HG03060 (cell line): ENCODE results near the gene SAXO1.
"Not testable (repeated sequence)": the region's sequence is repeated elsewhere in the genome, so short reads cannot be mapped to it uniquely, and the experiment has no call there.

Experiments
- ATAC-seq: cut with Tn5 transposase; IDR thresholded peaks from one replicate; pipeline ENCODE4 v1.9.1; 2021; ENCODE audit warnings: low read depth, moderate number of reproducible peaks; ENCODE audit not compliant: unreplicated experiment

SAXO1 gene

DNA sequence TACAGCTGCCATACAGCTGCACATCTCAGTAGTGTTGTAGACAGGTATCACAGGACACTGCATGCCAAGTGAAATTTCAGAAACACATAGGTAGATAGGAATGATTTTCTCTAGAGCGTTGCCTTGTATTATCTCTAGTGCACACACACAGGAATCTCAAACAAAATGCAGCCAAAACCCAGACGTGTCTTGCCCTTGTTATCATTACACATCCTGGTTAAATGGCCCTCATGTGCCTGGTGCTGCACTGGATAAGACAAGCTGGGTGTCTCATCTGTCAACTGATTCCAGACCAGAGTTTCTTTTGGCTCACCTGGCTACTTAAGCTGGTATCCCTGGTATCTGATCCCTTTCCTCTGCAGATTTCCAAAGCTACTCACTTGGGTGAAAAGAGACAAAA, 59.7 kb downstream of the SAXO1 start:
- no peak for ATAC-seq

GRCh38 chr9:18972675-18973074, 60.3 kb downstream of the SAXO1 start:
- no peak for ATAC-seq

DNA sequence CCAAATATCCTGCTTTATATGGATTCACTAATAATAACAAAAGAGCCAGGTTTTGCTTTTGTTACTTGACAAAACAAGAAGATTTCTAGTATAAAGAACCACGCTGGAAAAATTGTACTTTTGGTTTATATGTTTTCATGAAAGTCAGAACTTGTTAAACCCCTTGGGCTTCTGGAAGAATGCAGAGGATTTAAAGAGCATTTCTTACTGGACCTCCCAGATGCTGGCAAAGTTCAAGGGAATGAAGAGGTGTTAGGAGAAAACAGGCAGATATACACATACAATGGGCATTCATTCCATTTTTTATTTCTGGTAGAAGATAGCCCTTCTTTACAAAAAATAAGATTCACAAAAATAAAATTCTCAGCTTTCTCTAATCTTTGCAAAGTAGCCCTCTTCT, 61.1 kb downstream of the SAXO1 start:
- ATAC-seq: no peak

DNA sequence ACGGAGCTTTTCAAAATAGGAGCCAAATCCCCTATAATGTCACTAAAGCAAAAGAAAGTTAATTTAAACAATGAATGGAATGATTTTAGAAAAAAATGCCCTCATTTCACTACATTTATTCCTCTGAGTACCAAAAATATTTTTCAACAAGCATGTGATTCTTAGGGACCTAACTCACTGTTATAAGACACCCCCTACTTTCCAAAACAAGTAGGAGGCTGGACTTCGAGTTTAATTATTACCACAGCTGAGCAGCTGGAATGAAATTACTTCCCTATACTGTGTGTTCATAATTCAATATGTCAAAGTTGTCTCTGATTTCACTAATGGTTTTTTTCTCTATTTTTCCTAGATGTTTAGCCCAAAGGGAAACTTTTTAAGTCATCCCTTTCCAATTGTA, 61.6 kb downstream of the SAXO1 start:
- no peak for ATAC-seq

GRCh38 chr9:18970393-18970792, 62.6 kb downstream of the SAXO1 start:
- ATAC-seq: no peak

DNA sequence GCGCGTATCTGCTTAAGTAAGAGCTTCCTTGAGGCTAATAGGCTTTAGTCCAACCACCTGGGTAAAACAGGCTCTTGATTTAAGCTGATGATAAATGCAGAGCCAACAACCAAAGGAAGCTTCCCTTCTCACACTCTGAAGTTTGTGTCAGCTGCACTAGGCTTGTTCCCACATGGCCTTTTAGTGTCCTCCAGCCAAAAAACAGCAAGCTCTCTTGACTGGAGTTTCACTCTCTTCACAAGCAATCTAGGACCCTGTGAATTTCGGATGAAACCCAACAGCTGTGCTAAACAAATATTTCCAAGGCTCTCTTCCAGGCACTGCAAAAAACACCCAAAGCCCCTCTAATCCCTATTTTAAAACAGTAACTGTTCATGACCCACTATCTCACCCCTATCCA, 63.9 kb downstream of the SAXO1 start:
- ATAC-seq: no peak

DNA sequence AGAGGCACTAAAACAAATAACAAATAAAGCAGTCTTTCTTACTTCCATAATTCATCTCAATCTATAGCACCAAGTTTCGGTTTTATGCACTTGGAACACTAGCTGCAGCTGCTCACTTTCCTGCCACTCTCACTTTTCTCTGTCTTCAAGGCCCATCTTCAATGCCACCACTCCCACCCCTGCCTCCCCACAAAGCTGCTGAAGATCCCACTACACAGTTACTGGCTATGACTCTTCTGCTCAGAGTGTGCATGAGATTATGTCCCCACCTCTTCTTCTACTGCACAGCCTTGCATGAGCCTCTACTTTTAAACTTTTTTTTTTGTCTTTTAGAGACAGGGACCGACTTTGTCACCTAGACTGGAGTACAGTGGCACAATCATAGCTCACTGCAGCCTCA, 77.4 kb downstream of the SAXO1 start:
- no peak for ATAC-seq

DNA sequence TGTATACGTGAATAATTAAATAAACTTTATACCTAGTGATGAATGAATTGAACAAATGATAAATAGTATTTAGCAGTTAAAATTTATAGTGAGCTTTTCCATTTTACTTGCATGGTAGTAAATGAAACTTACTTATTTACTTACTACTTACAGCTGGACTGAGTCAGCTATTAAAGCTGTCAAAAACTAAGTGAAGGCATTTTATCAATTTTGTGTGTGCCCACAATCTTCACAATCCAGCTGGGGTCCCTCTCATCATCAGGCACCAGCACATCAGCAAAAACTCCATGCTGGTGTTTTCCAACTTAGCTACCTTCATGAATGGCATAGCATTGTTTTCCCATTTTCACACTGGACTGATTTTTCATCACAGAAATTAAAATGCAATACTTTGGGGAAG, 81.1 kb downstream of the SAXO1 start:
- ATAC-seq: no peak

DNA sequence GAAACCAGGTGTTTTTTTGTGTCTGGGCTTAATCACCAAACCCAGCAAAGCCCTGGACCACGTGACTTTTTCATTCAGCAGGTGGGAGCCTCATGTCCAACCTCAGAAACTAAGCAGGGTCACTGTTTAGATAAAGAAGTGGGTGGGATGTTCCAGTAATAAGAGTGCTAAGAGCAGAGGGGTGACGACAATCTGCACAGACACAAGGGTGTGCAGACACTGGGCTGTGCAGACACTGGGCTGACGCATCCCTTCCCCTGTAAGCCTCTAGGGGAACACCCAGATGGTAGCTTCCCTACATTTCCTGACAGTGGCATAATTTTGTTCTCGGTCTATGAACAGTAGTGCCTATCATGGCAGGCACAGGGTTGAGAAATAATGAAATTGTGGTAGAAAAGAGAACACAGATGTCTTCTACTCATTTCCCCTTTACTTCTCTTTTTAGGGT, 85.1 kb downstream of the SAXO1 start:
- no peak for ATAC-seq

DNA sequence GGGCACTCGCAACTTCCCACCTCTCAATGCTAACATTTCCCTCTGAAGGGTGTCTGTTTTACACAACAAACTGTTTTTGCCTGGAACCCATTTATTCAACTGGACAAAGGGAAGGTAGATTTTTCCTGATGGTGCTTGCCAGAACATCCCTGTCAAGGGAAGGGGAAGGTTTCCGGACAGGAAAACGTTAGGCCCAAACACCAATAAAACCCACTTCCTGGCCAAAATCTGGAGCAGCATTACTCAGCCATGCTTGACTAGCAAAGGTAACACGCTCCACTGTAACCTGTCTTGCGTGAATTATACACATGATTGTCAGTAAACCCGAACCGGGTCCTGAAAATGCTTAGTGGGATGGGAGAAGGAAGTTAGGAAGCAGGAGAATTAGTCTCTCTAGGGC, 90.2 kb downstream of the SAXO1 start:
- no peak for ATAC-seq

DNA sequence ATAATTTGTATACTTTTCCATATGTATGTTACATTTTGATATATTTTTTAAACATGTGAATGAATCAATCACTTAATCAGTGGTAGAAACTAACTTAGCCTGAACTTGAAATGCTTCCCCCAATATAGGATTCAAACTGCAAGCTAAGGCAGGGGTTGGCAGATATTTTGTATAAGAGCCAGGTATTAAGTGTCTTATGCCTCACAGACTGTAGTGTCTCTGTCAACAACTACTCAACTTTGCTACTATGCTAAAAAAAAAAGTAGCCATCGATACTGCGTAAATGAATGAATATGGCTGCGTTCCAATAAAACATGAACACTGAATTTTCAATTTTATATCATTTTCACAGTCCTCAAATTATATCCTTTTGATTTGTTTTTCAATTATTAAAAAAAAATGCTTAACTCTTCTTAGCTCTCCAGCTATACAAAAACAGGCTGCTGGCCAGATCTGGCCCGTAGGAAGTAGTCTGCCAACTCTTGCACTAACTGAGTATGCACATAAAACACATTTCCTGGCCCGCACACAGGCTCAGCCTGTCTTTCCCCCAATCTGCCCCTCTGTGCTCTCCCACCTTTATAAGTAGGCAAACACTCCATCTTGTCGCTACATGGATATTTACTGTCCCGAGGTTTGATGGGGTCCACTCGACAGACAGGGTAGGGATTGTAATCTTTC, 91.8 kb downstream of the SAXO1 start:
- ATAC-seq: no peak

GRCh38 chr9:18939943-18940342, 93.1 kb downstream of the SAXO1 start:
- no peak for ATAC-seq

- no peak for ATAC-seq
Measured at GRCh38 chr9:18936094-18936871, 96.7 kb downstream of the SAXO1 start.

DNA sequence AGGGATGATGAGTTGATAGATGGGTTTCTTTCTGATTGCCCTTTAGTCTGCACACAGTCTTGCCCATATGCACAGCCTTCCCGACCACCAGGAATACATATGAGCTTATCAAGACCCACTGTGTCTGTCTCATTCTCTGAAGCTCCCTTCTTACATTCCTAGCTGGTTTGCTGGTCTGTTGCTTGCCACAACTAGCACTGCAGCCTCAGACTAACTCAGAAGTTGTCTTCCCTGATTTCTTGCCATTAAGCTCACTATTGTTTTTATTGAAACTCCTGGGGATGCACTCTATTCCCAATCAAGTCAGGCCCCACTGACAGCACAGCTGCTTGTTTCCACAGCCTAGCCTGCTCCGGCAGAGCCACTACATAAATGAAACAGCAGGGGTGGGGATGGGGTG, 97.5 kb downstream of the SAXO1 start:
- no peak for ATAC-seq

- not testable (repeated sequence) for ATAC-seq
Measured at GRCh38 chr9:18930611-18931010, 102.4 kb downstream of the SAXO1 start.

DNA sequence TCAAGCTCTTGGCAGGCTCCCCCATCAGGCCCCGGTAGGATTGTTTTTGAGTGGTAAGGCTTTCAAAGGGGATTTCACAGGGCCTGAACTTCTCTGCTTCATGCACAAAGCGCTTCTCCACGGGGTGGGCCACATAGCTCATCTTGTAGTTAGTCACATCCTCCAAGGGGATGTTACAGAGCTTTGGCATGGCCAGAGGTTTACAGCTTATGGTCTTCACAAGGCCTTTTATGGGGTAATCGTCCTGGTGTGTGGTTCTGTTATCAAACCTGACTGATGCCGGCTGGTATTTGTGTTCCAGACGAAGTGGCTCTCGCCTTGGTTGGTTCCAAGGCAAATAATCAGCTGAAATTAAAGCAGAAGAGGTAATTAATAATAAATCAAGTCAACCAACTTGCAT, 104.3 kb downstream of the SAXO1 start:
- ATAC-seq: no peak

GRCh38 chr9:18926513-18926912, 106.5 kb downstream of the SAXO1 start:
- no peak for ATAC-seq

DNA sequence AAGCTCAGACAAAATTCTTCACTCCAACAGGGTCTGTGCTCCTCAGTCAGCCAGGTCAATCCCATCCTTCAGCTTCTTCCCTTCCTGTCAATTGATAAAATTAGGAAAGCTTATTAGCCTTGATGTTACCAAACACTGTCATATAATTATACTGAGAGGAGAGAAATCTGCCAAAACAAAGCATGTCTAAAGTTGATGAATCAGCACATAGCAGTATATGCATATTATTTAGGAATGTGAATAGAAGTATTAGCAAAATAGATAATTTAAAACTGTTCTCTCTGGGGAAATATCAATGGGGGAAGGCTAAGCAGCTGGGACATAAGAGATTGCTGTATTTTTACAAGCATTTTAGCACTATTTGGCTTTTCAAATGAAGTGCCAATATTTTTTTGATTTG, 107.1 kb downstream of the SAXO1 start:
- no peak for ATAC-seq

DNA sequence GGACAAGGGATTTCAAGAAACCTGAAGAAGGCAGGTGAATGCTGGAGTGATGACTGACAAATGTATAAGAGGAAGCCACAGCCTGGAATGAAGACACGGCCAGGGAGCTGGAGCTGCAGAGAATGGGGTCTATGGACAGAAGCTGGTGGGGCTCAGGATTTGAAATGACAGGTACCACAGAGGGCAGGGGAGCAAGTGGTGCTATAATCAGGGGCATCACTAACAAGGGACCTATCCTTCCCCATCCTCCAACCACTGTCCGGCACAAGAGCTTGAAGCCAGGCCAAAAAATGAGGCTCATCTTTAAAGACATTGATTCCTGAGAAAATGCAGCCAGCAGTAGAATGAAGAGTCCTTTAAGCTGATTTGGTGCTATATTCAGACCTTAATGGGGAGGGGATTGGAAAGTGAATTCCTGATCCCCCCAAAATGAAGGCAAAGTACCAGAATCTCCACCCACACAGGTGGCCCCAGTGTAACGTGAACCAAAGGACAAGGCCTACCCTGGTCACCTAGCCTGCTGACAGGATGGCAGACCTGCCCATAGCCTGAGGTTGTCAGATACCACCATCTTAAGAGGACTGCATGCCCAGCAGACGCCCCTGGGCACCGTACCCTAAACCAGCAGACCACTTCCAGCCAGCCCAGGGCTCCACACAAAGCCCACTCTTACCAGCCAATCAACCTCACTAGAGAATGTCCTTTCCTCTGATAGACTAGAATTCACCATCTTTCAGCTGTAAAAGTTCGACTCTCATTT, 109.2 kb downstream of the SAXO1 start:
- ATAC-seq: no peak

GRCh38 chr9:18923167-18923566, 109.8 kb downstream of the SAXO1 start:
- ATAC-seq: no peak

- ATAC-seq: no peak
Measured at GRCh38 chr9:18922161-18922885, 110.7 kb downstream of the SAXO1 start.
